GM23248 (cell line): ENCODE measurements around the gene DRD4. TPM values are rescaled to one million over a fixed set of nuclear protein-coding genes. Genes with fewer than 3 reads are reported as not detected.

Experiments
- DNase-seq: peaks from one replicate; pipeline ENCODE4 v3.0.0-alpha.2; 2015
- H2AFZ ChIP-seq: fragments of 200-600 bp; sonication (generic); 2 replicates; pipeline ENCODE4 v1.6.1; 2016; ENCODE audit warnings: antibody characterized with exemption
- H3F3A ChIP-seq: fragments of 200-600 bp; sonication (generic); 2 replicates; pipeline ENCODE4 v1.6.1; 2016; ENCODE audit warnings: mild to moderate bottlenecking, antibody characterized with exemption, mixed run types; ENCODE audit not compliant: insufficient read depth
- H3K27ac ChIP-seq: fragments of 200-600 bp; sonication (generic); 2 replicates; pipeline ENCODE4 v1.5.1; 2016; ENCODE audit warnings: mild to moderate bottlenecking
- H3K27me3 ChIP-seq: fragments of 200-600 bp; sonication (generic); replicated peaks from 2 replicates; pipeline ENCODE4 v1.6.1; 2016; ENCODE audit warnings: mild to moderate bottlenecking; ENCODE audit not compliant: insufficient read depth
- H3K36me3 ChIP-seq: fragments of 200-600 bp; sonication (generic); 2 replicates; pipeline ENCODE4 v1.6.1; 2016; ENCODE audit warnings: low read depth, mild to moderate bottlenecking
- H3K4me1 ChIP-seq: fragments of 200-600 bp; sonication (generic); 2 replicates; pipeline ENCODE4 v1.6.1; 2016; ENCODE audit warnings: mild to moderate bottlenecking; ENCODE audit not compliant: insufficient read depth
- H3K4me2 ChIP-seq: fragments of 200-600 bp; sonication (generic); one replicate; pipeline ENCODE4 v1.6.1; 2016; ENCODE audit warnings: mild to moderate bottlenecking; ENCODE audit not compliant: unreplicated experiment
- H3K4me3 ChIP-seq: fragments of 200-600 bp; sonication (generic); 2 replicates; pipeline ENCODE4 v1.5.1; 2016; ENCODE audit warnings: mild to moderate bottlenecking
- H3K79me2 ChIP-seq: fragments of 200-600 bp; sonication (generic); 2 replicates; pipeline ENCODE4 v1.6.1; 2016; ENCODE audit warnings: mild to moderate bottlenecking; ENCODE audit not compliant: insufficient read depth
- H3K9ac ChIP-seq: fragments of 200-600 bp; sonication (generic); 2 replicates; pipeline ENCODE4 v1.6.1; 2016; ENCODE audit warnings: mild to moderate bottlenecking
- H3K9me2 ChIP-seq: fragments of 200-600 bp; sonication (generic); 2 replicates; pipeline ENCODE4 v1.6.1; 2016; ENCODE audit warnings: mixed run types, mild to moderate bottlenecking, moderate library complexity; ENCODE audit not compliant: insufficient read depth
- H3K9me3 ChIP-seq: fragments of 200-600 bp; sonication (generic); one replicate; pipeline ENCODE4 v1.6.1; 2017; ENCODE audit warnings: low read depth
- H4K20me1 ChIP-seq: fragments of 200-600 bp; sonication (generic); 2 replicates; pipeline ENCODE4 v1.6.0; 2016; ENCODE audit not compliant: insufficient read depth
- EZH2 ChIP-seq: fragments of 200-600 bp; sonication (generic); IDR thresholded peaks from 2 replicates; pipeline ENCODE4 v1.6.1; 2018; ENCODE audit warnings: antibody characterized with exemption, mild to moderate bottlenecking; ENCODE audit not compliant: insufficient read depth, poor library complexity, severe bottlenecking
- EZH2phosphoT487 ChIP-seq: fragments of 200-600 bp; sonication (generic); IDR thresholded peaks from 2 replicates; pipeline ENCODE4 v1.6.1; 2018; ENCODE audit warnings: antibody characterized with exemption, moderate library complexity, mild to moderate bottlenecking, low read depth; ENCODE audit not compliant: insufficient read depth
- WGBS, 2 experiments: methylation state at CpG; one replicate each; pipeline ENCODE4 v1.1.6; 2015 to 2017; ENCODE audit warnings: low lambda C conversion rate in 2 of 2, low coverage in 1 of 2; ENCODE audit errors: missing lambda C conversion rate in 2 of 2; 5-methylcytosine and 5-hydroxymethylcytosine counted together
- in situ Hi-C: fragments of 300-500 bp; cut with MboI; formaldehyde crosslinking; loops from 2 replicates; pipeline ENCODE4 v1.15.0; 2020
- polyA plus RNA-seq: library from polyadenylated mRNA; unstranded; fragments of >200 nt; fragmentation: Nextera tagmentation; extraction: Ambion mirVana; gene quantifications from 2 replicates; pipeline ENCODE4 v1.2.1, GENCODE V29; 2016
- total RNA-seq: library from RNA; depleted of rRNA; stranded (reverse); fragments of >200 nt; shearing (Covaris generic); gene quantifications from 2 replicates; pipeline ENCODE4 v1.2.3, GENCODE V29; 2014

The DRD4 gene
- total and polyA plus RNA-seq, 2 experiments from 2014 or later = not detected

- H3K4me3 ChIP-seq = no peak within 1 kb of the TSS
- no peaks in the 10 kb centered on the region for H3K9me2 ChIP-seq
- no peaks in the 10 kb centered on the region for H3K9me3 ChIP-seq
- no peak within 1 kb of the TSS for H2AFZ ChIP-seq
- WGBS, 2 experiments = 17 to 25% methylated on average over 21 to 53 of the region's 72 CpGs
- no peak within 1 kb of the TSS for H3K4me2 ChIP-seq
- no peak within 1 kb of the TSS for H3K27ac ChIP-seq
- H3F3A ChIP-seq = peaks cover 10% of the 10 kb centered on the region
- no peak for DNase-seq
- no peaks in the 10 kb centered on the region for H3K27me3 ChIP-seq
- H3K36me3 ChIP-seq = no peaks in the 10 kb centered on the region
- H4K20me1 ChIP-seq = no peaks in the 10 kb centered on the region
- H3K4me1 ChIP-seq = peaks cover 5% of the 10 kb centered on the region
- no peak within 1 kb of the TSS for H3K9ac ChIP-seq
- in situ Hi-C loops = no loop called here
- H3K79me2 ChIP-seq = no peaks in the 10 kb centered on the region
- no peak for TF ChIP-seq EZH2
- TF ChIP-seq EZH2phosphoT487 = no peak
These were observed 10.4 kb upstream of the DRD4 start, which contains the start of gene SCT for GRCh38 chr11:626475-627307. Gene SCT, minus strand, starts transcription at chr11:627181. Its CDS starts 38 bp downstream, at chr11:627143.

GRCh38 chr11:627308-627576, 9.8 kb upstream of the DRD4 start:
- Histone ChIP-seq H3K79me2 (no peaks in the 10 kb centered on the region), H3K27ac (no peak overlapping the region), H4K20me1 (no peaks in the 10 kb centered on the region), H3K9me3 (no peaks in the 10 kb centered on the region), H3K27me3 (no peaks in the 10 kb centered on the region), H3K9ac (no peak overlapping the region), H3K4me3 (no peak overlapping the region), H3K36me3 (no peaks in the 10 kb centered on the region), H3F3A (peaks cover 10% of the 10 kb centered on the region), H3K9me2 (no peaks in the 10 kb centered on the region), H2AFZ (no peak overlapping the region), H3K4me1 (peaks cover 5% of the 10 kb centered on the region), H3K4me2 (no peak overlapping the region)
- DNase-seq = no peak
- in situ Hi-C loops = no loop called here
- no peak for TF ChIP-seq EZH2
- no peak for TF ChIP-seq EZH2phosphoT487
- 21 to 100% methylated on average over 2 to 22 of the region's 28 CpGs for WGBS, 2 experiments

- Histone ChIP-seq H3K9me2 (no peaks in the 10 kb centered on the region), H3K27ac (no peak overlapping the region), H3K4me2 (peak overlapping the region; percentile 16), H3F3A (peaks cover 10% of the 10 kb centered on the region), H3K27me3 (no peaks in the 10 kb centered on the region), H3K4me1 (peaks cover 5% of the 10 kb centered on the region), H3K36me3 (no peaks in the 10 kb centered on the region), H2AFZ (no peak overlapping the region), H3K79me2 (no peaks in the 10 kb centered on the region), H3K4me3 (no peak overlapping the region), H4K20me1 (no peaks in the 10 kb centered on the region), H3K9ac (no peak overlapping the region), H3K9me3 (no peaks in the 10 kb centered on the region)
- 91% methylated on average over 16 to 31 of the region's 31 CpGs for WGBS, 2 experiments
- in situ Hi-C loops = no loop called here
- TF ChIP-seq EZH2 = no peak
- no peak for TF ChIP-seq EZH2phosphoT487
- no peak for DNase-seq
These were observed 9.0 kb upstream of the DRD4 start for GRCh38 chr11:628056-628455.

GRCh38 chr11:629237-629583, 7.9 kb upstream of the DRD4 start:
- Histone ChIP-seq H3K27me3 (no peaks in the 10 kb centered on the region), H4K20me1 (no peaks in the 10 kb centered on the region), H3K9ac (peak overlapping the region; percentile 48), H3K79me2 (no peaks in the 10 kb centered on the region), H2AFZ (no peak overlapping the region), H3K27ac (no peak overlapping the region), H3K4me2 (peak overlapping the region; percentile 14), H3K9me3 (no peaks in the 10 kb centered on the region), H3K36me3 (no peaks in the 10 kb centered on the region), H3K9me2 (no peaks in the 10 kb centered on the region), H3K4me1 (peaks cover 5% of the 10 kb centered on the region), H3F3A (peaks cover 10% of the 10 kb centered on the region), H3K4me3 (no peak overlapping the region)
- 80 to 81% methylated on average over 10 of the region's 10 CpGs for WGBS, 2 experiments
- no peak for DNase-seq
- in situ Hi-C loops = no loop called here
- TF ChIP-seq EZH2 = no peak
- TF ChIP-seq EZH2phosphoT487 = no peak

- Histone ChIP-seq H3K9me2 (no peaks in the 10 kb centered on the region), H4K20me1 (no peaks in the 10 kb centered on the region), H3K4me3 (no peak overlapping the region), H3K9me3 (no peaks in the 10 kb centered on the region), H3K27me3 (no peaks in the 10 kb centered on the region), H2AFZ (no peak overlapping the region), H3F3A (peaks cover 16% of the 10 kb centered on the region), H3K9ac (no peak overlapping the region), H3K4me2 (no peak overlapping the region), H3K79me2 (no peaks in the 10 kb centered on the region), H3K36me3 (no peaks in the 10 kb centered on the region), H3K27ac (no peak overlapping the region), H3K4me1 (peaks cover 5% of the 10 kb centered on the region)
- TF ChIP-seq EZH2phosphoT487 = no peak
- TF ChIP-seq EZH2 = no peak
- no peak for DNase-seq
- 91 to 95% methylated on average over 5 of the region's 5 CpGs for WGBS, 2 experiments
- in situ Hi-C loops = no loop called here
These were observed 6.2 kb upstream of the DRD4 start for GRCh38 chr11:630871-631270.
